Colon (tissue), 2 donors: ENCODE data around the gene KIF26B.
"Not testable (repeated sequence)": the region's sequence is repeated elsewhere in the genome, so short reads cannot be mapped to it uniquely, and the experiment has no call there.

Source experiments
- FAIRE-seq: peaks from 2 replicates; lab custom pipeline; 2012; peaks lifted over from hg19 to GRCh38; lab: Jason Lieb, UNC
- donor health status: control.
- donor health status: control.

The KIF26B gene

DNA sequence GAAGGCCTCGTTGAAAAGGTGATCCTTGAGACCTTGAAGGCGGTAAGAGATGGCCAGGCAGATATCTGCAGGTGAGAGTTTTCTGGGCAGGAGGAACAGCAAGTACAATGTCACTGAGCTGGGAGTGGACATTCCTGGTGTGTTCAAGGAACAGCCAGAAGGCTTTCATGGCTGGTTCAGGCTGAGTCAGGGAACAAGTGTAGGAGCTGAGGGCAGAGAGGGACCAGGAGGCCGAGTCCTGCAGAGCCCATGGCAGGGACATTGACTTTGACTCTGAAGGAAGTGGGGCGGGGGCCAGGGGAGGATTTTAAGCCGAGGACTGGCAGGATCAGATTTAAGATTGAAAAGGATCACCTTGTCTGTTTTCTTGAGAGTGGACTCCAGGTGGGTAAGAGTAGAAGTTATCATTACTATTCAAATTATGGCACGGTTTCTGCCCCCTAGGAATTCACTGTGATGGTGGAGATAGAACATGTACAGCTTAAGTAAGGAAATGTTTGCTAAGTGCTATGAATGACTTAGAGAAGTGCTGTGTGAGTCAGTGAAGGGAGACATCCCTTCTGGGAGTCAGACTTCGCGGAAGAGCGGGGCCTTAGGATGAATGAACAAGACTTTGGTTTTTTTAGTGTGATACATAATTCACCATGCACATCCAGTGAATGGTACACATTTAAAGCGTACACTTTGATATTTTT, 202.3 kb downstream of the KIF26B start:
- no peak for FAIRE-seq

DNA sequence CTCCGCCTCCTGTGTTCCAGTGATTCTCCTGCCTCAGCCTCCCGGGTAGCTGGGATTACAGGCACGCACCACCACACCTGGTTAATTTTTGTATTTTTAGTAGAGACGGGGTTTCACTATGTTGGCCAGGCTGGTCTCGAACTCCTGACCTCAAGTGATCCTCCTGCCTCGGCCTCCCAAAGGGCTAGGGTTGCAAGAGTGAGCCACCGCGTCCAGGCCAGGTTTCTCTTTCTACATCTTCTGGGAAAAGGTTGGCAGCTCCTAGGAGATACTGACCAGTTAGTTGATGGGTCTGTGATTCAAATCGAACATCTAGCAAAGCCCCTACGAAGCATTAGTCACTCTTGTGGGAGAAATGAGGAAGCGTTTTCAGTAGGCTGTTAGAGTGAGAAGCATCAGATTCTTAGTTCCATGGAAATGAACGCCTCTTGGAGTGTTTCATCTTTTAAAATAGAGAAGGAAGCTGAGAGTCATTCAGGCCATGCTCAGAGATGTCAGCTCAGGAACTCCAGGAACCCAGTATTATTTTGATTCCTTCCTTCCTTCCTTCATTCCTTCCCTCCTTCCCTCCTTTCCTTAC, 204.4 kb downstream of the KIF26B start:
- FAIRE-seq: not testable (repeated sequence)

DNA sequence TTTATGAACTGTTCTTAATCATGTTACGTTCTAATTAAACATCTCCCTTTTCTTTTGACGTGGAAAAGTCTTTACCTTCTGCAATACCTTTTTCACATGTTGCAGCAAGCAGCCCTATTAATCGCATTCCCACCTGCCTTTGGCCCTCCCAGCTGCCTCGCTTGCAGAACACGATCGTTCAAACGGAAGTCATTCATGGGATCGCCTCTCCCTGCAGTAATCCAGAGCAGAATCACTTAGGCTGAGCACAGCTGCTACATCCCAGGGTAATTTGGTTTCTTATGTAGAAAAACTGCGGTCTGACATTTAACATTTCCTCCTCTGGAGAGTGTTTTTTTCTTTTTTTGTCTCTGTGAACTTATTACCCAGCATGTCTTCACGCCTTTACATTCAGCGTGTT, 206.3 kb downstream of the KIF26B start:
- no peak for FAIRE-seq

GRCh38 chr1:245361951-245362350, 207.2 kb downstream of the KIF26B start:
- no peak for FAIRE-seq

DNA sequence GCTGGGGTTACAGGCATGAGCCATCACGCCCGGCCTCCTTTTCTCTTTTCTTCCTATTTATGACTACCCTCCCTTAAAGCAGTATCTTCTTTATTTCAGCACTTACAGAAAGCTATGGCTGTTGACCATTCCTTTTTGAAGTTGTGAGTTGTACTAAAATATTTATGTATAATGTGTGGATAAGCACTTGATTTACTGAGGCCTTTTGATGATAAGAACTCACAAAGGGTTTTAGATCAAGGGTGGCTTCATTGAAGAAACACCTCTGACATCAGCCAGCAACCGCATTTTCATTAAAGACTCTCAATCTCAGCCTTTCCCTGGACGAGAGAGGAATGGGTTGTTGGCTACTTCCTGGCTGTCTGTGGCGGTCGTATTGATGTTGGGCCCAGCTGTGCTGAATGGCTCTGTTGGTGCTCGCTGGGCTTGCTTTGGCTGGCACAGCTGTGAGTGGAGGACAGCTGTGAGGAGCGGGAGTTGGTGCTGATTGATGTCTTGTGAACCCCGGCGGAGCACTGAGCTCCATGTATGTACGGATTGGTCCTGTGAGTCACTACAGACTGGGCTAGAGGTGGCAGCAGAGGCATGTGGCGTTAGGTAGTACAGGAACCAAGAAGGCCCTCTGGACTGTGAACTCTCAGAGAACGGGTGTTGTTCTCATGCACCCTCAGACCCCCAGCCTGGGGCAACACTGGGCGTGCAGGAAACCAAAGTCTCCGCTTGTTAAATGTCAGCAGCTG, 208.8 kb downstream of the KIF26B start:
- no peak for FAIRE-seq

DNA sequence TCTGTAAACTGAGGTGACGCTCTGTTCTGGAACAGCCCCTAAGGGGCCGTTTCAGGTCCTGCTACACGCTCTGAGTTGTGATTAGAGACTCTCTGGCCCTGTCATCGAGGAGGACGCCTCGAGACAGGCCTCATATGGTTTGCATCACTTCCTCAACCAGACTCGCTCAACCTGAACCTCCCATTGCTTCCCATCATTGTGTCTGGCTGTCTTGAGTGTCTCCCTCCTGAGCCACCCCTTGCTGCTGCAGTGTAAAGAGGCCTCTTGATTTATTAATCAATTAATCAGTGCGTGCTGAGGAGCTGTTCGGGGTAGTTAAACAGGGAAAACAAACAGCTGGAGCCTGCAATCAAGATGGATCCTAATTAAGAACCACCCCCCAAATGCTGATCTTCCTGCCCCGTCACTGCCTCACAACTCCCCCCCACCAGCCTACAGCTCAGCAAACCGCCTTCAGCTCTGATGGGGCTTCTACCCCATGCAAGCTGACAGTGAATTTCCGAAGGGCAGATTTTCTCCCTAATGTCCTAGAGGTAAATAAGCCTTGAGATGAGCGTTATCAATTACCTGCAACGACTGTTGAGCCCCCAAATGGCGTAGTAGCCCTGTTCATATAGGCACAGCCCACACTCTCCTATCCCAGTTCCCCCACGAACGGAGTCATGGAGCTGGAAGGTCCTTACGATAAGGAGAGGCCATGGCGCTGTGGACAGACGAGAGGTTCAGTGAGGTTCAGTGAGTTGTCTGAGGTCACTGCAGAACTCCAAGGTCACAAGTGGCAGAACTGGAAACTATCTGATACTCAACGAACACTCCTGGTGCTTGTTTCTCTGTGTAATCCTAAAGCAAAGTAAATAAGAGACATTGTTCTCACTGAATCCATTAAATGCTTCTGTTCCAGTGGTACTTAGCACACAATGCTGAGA, 210.6 kb downstream of the KIF26B start:
- no peak for FAIRE-seq

DNA sequence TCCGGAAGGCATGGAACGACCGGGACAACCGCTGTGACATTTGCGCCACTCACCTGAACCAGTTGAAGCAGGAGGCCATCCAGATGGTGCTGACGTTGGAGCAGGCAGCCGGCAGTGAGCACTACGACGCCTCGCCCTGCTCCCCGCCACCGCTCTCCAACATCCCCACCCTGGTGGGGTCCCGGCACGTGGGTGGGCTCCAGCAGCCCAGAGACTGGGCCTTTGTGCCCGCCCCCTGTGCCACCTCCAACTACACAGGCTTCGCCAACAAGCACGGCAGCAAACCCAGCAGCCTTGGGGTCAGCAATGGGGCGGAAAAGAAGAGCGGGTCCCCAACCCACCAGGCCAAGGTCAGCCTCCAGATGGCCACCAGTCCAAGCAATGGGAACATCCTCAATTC, 212.1 kb downstream of the KIF26B start:
- no peak for FAIRE-seq

- FAIRE-seq: no peak
These were observed 215.5 kb downstream of the KIF26B start for GRCh38 chr1:245370175-245370825.

GRCh38 chr1:245370905-245371581, 216.3 kb downstream of the KIF26B start:
- FAIRE-seq: no peak

- no peak for FAIRE-seq
These were observed 218.3 kb downstream of the KIF26B start for GRCh38 chr1:245373131-245373530.

DNA sequence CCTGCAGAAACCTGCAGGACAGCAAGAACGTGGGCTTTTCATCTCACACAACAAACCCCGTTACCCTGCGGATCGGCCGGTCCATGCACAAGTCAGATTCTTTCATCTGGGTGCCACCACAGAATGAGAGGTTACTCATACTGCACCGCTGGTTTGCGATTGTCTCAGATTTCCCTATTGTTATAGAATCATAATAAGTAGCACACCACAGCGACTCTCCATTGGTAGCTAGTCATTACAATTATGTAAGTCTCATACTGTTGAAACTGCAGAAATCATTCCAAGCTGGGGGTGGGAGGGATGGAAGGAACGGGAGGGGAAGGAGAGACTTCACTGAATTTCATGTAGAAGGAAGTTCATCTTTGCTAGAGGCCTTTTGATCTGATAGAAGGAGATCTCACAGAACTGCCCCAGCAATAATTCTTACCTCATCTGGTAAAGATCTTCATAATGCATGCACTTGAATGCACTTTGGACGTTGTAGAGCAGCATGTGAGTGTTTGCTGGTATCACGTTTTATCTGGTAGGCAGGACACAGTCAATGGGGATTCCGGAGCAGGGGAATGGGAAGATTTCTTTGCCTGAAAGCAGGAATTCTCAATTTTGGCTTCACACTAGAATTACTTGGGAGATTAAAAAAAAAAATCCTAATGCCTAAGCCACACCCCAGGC, 221.1 kb downstream of the KIF26B start:
- no peak for FAIRE-seq

DNA sequence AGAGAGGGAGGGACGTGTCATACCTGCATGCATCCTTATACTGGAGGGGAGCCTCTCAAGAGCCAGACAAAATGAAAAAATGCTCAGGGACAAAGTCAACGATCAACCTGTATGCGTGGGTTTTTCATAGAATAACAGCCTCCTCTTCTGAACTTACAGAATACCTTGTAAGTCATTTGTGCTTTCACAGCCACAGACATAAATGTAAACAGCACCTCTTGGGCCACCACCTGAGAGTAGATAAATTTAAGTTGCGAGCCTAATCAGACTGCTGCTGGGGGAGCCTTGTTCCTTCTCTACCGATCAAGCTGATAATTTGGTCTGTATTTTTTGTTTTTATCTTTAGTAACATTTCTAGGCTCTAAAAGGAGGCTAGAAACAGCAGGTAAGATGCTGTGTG, 223.1 kb downstream of the KIF26B start:
- no peak for FAIRE-seq

GRCh38 chr1:245378311-245378722, 223.5 kb downstream of the KIF26B start:
- no peak for FAIRE-seq

DNA sequence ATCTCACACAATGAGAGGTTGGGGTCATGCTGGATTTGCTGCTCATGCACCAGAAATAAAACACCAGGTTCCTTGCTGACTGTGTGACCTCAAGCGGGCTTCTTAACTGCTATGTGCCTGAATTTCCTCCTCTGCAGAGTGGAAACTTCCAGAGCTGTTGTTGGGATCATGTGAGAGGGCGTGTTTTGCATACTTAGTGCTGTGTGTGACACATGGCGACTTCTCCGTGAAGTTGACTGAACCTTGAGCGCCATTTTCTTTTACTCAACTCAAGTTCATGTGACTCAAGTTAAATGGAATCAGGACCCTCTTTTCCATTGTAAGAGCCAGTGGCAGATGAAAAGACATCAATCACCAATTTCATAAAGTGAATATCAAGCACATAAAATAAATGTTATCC, 224.0 kb downstream of the KIF26B start:
- no peak for FAIRE-seq

DNA sequence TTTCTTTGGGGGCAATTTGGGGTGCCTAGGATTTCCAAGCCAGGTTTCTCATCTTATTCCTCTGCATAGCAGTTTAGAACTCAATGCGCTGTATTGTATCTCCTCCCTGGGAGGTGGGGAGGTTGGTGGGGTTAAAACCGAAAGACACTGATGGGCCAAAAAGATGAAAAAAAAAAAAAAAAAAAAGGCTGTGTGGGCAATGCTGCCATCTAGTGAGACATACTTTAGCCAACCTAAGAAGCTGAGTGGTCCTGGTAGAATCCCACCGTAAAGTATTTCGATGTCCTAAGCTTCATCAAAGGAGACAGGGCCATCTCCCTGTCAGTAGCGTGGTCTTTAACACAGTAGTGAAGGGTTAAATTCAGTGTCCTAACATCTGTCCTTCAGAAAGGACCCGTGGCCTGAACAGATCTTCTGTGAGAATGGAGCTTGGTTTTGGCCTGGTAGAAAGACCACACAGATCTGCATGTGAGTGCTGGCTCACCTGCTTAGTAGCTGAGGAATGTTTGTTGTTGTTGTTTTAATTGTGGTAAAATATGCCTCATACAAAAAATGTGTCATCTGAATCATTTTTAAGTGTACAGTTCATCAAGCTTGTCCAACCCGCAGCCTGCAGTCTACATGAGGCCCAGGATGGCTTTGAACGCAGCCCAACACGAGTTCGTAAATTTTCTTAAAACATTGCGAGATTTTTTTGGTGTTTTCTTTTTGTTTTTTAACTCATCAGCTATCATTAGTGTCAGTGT, 226.2 kb downstream of the KIF26B start:
- FAIRE-seq: no peak

DNA sequence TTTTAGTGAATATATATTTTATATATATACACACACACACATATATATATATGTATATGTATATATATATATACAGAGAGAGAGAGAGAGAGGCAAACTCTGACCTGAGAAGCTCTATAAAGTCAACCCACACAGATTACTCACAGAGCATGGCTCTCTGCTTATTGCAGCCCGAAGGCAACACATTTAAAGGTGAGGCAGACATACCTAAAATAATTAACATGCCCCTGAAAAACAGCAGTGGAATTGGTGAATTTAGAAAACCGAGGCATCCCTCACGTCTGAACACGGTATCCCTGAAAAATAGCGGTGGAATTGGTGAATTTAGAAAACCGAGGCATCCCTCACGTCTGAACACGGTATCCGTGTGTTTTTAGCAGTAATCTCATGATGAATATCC, 228.2 kb downstream of the KIF26B start:
- FAIRE-seq: no peak

- no peak for FAIRE-seq
These were observed 228.9 kb downstream of the KIF26B start for GRCh38 chr1:245383396-245384330.

GRCh38 chr1:245386297-245386971, 231.6 kb downstream of the KIF26B start:
- no peak for FAIRE-seq
